H1 (cell line): ENCODE results near the gene PPP2R1A. TPM values are rescaled to one million over a fixed set of nuclear protein-coding genes. Genes with fewer than 3 reads are reported as not detected.

Experiments used
- CTCF ChIA-PET: fragments of 300-600 bp; sonication (Branson Sonifier 250); formaldehyde crosslinking; loops from one replicate; lab custom pipeline; 2021; ENCODE audit not compliant: partially characterized antibody; lab: Charles Lee
- POLR2A ChIA-PET: fragments of 300-600 bp; sonication (Branson Sonifier 250); formaldehyde crosslinking; loops from one replicate; lab custom pipeline; 2021; ENCODE audit warnings: inconsistent platforms; ENCODE audit not compliant: partially characterized antibody; lab: Charles Lee
- DNase-seq, 2 experiments: peaks; one replicate each; pipeline versions ENCODE4 v3.0.0 to v3.0.0-alpha.2; 2010 to 2022; ENCODE audit warnings: low spot score in 2 of 2, low read depth in 1 of 2, mixed read lengths in 1 of 2
- FAIRE-seq: peaks from 2 replicates; lab custom pipeline; 2011; peaks lifted over from hg19 to GRCh38; lab: Jason Lieb, UNC
- H2AFZ ChIP-seq: 2 replicates; pipeline ENCODE4 v1.8.1; 2012; ENCODE audit warnings: low read length, inconsistent platforms
- H2AK5ac ChIP-seq: 2 replicates; pipeline ENCODE4 v1.6.1; 2013; ENCODE audit warnings: low read depth, low read length
- H2BK120ac ChIP-seq: replicated peaks from 2 replicates; pipeline ENCODE3; 2013; ENCODE audit warnings: low read depth, low read length, inconsistent platforms
- H2BK12ac ChIP-seq: 2 replicates; pipeline ENCODE4 v1.6.1; 2013; ENCODE audit warnings: low read depth, low read length
- H2BK15ac ChIP-seq: 2 replicates; pipeline ENCODE4 v1.6.1; 2013; ENCODE audit warnings: low read length
- H2BK20ac ChIP-seq: 2 replicates; pipeline ENCODE4 v1.6.1; 2013; ENCODE audit warnings: low read length
- H2BK5ac ChIP-seq: 2 replicates; pipeline ENCODE4 v1.6.1; 2013; ENCODE audit warnings: low read depth, low read length
- H3K14ac ChIP-seq: 2 replicates; pipeline ENCODE4 v1.6.1; 2013; ENCODE audit warnings: inconsistent platforms; ENCODE audit not compliant: insufficient read length
- H3K18ac ChIP-seq: 2 replicates; pipeline ENCODE4 v1.6.1; 2013; ENCODE audit warnings: low read length; ENCODE audit errors: extremely low read depth
- H3K23ac ChIP-seq: 2 replicates; pipeline ENCODE4 v1.6.1; 2013; ENCODE audit warnings: inconsistent platforms; ENCODE audit not compliant: insufficient read length
- H3K23me2 ChIP-seq: 2 replicates; pipeline ENCODE4 v1.6.1; 2013; ENCODE audit warnings: low read depth, low read length
- H3K27ac ChIP-seq: 2 replicates; pipeline ENCODE4 v1.6.1; 2011; ENCODE audit warnings: low read depth, low read length, inconsistent platforms
- H3K27me3 ChIP-seq, 4 experiments: replicated peaks in 1 of 4; 1 replicate in 1 of 4; 2 replicates in 3 of 4; pipeline versions ENCODE4 v1.6.1 to v1.8.1; 2011 to 2013; ENCODE audit warnings: low read length in 3 of 4, mild to moderate bottlenecking in 3 of 4, inconsistent platforms in 2 of 4, mixed read lengths in 2 of 4, moderate library complexity in 1 of 4; ENCODE audit not compliant: control insufficient read depth in 3 of 4, insufficient read depth in 3 of 4; ENCODE audit errors: extremely low read depth in 1 of 4
- H3K36me3 ChIP-seq, 4 experiments: 2 replicates each; pipeline versions ENCODE4 v1.6.1 to v1.8.1; 2011 to 2013; ENCODE audit warnings: mild to moderate bottlenecking in 4 of 4, low read length in 3 of 4, moderate library complexity in 2 of 4, control low read depth in 1 of 4, inconsistent platforms in 1 of 4; ENCODE audit not compliant: insufficient read depth in 4 of 4, control insufficient read depth in 2 of 4
- H3K4ac ChIP-seq: replicated peaks from 2 replicates; pipeline ENCODE3; 2013; ENCODE audit warnings: low read length, low read depth, mixed read lengths, inconsistent platforms; ENCODE audit not compliant: insufficient read length
- H3K4me1 ChIP-seq, 4 experiments: replicated peaks in 1 of 4; 1 replicate in 1 of 4; 2 replicates in 3 of 4; pipeline versions ENCODE4 v1.6.1 to v1.8.1; 2011 to 2013; ENCODE audit warnings: low read length in 3 of 4, inconsistent platforms in 2 of 4, mixed read lengths in 1 of 4; ENCODE audit not compliant: insufficient read depth in 4 of 4, control insufficient read depth in 3 of 4
- H3K4me2 ChIP-seq, 2 experiments: 2 replicates each; pipeline versions ENCODE4 v1.6.1 to v1.8.1; 2011 to 2013; ENCODE audit warnings: low read depth in 2 of 2, low read length in 2 of 2, control low read depth in 1 of 2, inconsistent platforms in 1 of 2, mild to moderate bottlenecking in 1 of 2; ENCODE audit not compliant: insufficient read depth in 1 of 2
- H3K4me3 ChIP-seq, 4 experiments: fragments of 200-600, 300-600 bp in 1 of 4; sonication (generic), shearing (Covaris generic), sonication (Bioruptor Twin) in 1 of 4; 2 replicates each; pipeline versions ENCODE4 v1.5.1 to v1.8.1; 2011 to 2016; ENCODE audit warnings: low read length in 4 of 4, low read depth in 3 of 4, control low read depth in 2 of 4, inconsistent platforms in 2 of 4, mild to moderate bottlenecking in 2 of 4, mixed read lengths in 1 of 4, moderate library complexity in 1 of 4; ENCODE audit not compliant: insufficient read depth in 2 of 4; ENCODE audit errors: extremely low read depth in 1 of 4
- H3K56ac ChIP-seq: replicated peaks from 2 replicates; pipeline ENCODE3; 2013; ENCODE audit warnings: low read depth, mild to moderate bottlenecking, mixed read lengths, low read length, inconsistent platforms; ENCODE audit not compliant: insufficient read length
- H3K79me1 ChIP-seq: 2 replicates; pipeline ENCODE4 v1.6.1; 2013; ENCODE audit warnings: low read depth, low read length, control low read depth
- H3K79me2 ChIP-seq, 2 experiments: 2 replicates each; pipeline versions ENCODE4 v1.6.1 to v1.8.1; 2012 to 2013; ENCODE audit warnings: low read length in 2 of 2, mild to moderate bottlenecking in 2 of 2, inconsistent platforms in 1 of 2; ENCODE audit not compliant: insufficient read depth in 2 of 2, control insufficient read depth in 1 of 2
- H3K9ac ChIP-seq, 4 experiments: replicated peaks in 1 of 4; 1 replicate in 1 of 4; 2 replicates in 3 of 4; pipeline versions ENCODE4 v1.6.1 to v1.8.1; 2011 to 2013; ENCODE audit warnings: low read depth in 3 of 4, low read length in 3 of 4, control low read depth in 2 of 4, mild to moderate bottlenecking in 2 of 4, moderate library complexity in 2 of 4, inconsistent platforms in 1 of 4; ENCODE audit errors: extremely low read depth in 1 of 4
- H3K9me3 ChIP-seq, 2 experiments: 2 replicates each; pipeline versions ENCODE4 v1.6.1 to v1.8.1; 2012 to 2013; ENCODE audit warnings: mild to moderate bottlenecking in 2 of 2, moderate library complexity in 2 of 2, control low read depth in 1 of 2, inconsistent platforms in 1 of 2, low read depth in 1 of 2, low read length in 1 of 2, mixed read lengths in 1 of 2; ENCODE audit not compliant: insufficient read depth in 2 of 2
- H4K20me1 ChIP-seq, 2 experiments: replicated peaks in 1 of 2; 2 replicates each; pipeline versions ENCODE3 to v1.8.1; 2011 to 2013; ENCODE audit warnings: inconsistent platforms in 2 of 2, low read length in 2 of 2, mild to moderate bottlenecking in 1 of 2; ENCODE audit not compliant: insufficient read depth in 2 of 2, control insufficient read depth in 1 of 2
- H4K5ac ChIP-seq: 2 replicates; pipeline ENCODE4 v1.6.1; 2013; ENCODE audit warnings: low read length, low read depth, mixed read lengths, inconsistent platforms; ENCODE audit not compliant: insufficient read length
- H4K8ac ChIP-seq: 2 replicates; pipeline ENCODE4 v1.8.0; 2013; ENCODE audit warnings: mild to moderate bottlenecking, moderate library complexity, low read length, inconsistent platforms; ENCODE audit not compliant: insufficient read depth; ENCODE audit errors: extremely low read depth
- H4K91ac ChIP-seq: replicated peaks from 2 replicates; pipeline ENCODE3; 2013; ENCODE audit warnings: low read length, mixed read lengths, inconsistent platforms; ENCODE audit not compliant: insufficient read length
- BCL11A ChIP-seq, 2 experiments: IDR thresholded peaks; one replicate each; pipeline ENCODE4 v1.6.1; 2011; ENCODE audit warnings: low read depth in 2 of 2, low read length in 2 of 2, mild to moderate bottlenecking in 2 of 2
- EGR1 ChIP-seq: IDR thresholded peaks from 2 replicates; pipeline ENCODE4 v1.6.1; 2011; ENCODE audit warnings: low read depth, low read length, borderline replicate concordance
- HDAC6 ChIP-seq: IDR thresholded peaks from one replicate; pipeline ENCODE4 v1.7.1; 2012; ENCODE audit warnings: low read depth, mild to moderate bottlenecking, inconsistent platforms, low read length, moderate library complexity
- JUND ChIP-seq: IDR thresholded peaks from 2 replicates; pipeline ENCODE4 v1.6.1; 2011; ENCODE audit warnings: mild to moderate bottlenecking, improper control_type of control experiment, low read length
- NRF1 ChIP-seq: IDR thresholded peaks from 2 replicates; pipeline ENCODE4 v1.6.1; 2011; ENCODE audit warnings: mild to moderate bottlenecking, low read depth, low read length, improper control_type of control experiment
- SIN3A ChIP-seq, 2 experiments: IDR thresholded peaks in 1 of 2; conservative IDR thresholded peaks in 1 of 2; 2 replicates each; pipeline ENCODE4 v1.6.1; 2011 to 2012; ENCODE audit warnings: low read length in 2 of 2, improper control_type of control experiment in 1 of 2, low read depth in 1 of 2, mild to moderate bottlenecking in 1 of 2
- SP4 ChIP-seq: IDR thresholded peaks from 2 replicates; pipeline ENCODE4 v1.6.1; 2012; ENCODE audit warnings: low read length, inconsistent platforms
- SRF ChIP-seq: IDR thresholded peaks from 2 replicates; pipeline ENCODE4 v1.6.1; 2011; ENCODE audit warnings: mild to moderate bottlenecking, low read depth, low read length, moderate library complexity
- TAF7 ChIP-seq: optimal IDR thresholded peaks from 2 replicates; pipeline ENCODE3; 2011; ENCODE audit warnings: low read depth, mild to moderate bottlenecking, inconsistent platforms, low read length, moderate library complexity, borderline replicate concordance
- polyA plus RNA-seq, 7 experiments: library from polyadenylated mRNA; depleted of rRNA in 3 of 7; stranded (reverse) in 5 of 7; unstranded in 2 of 7; fragments of >200 nt in 5 of 7; fragments of 200-250 nt in 2 of 7; gene quantifications; 1 replicate in 5 of 7; 2 replicates in 1 of 7; 4 replicates in 1 of 7; pipeline versions ENCODE4 v1.2.1 to v1.2.3, GENCODE V29; 2011 to 2013; ENCODE audit warnings: missing spikeins in 2 of 7, mixed read lengths in 2 of 7
- total RNA-seq: library from RNA; stranded (reverse); fragmentation: NEBNext Ultra II Directional; extraction: Animal tissue kit (Norgen Biotek cat#: 25700); gene quantifications from 2 replicates; pipeline ENCODE4 v1.2.1, GENCODE V29; 2021
- TF ChIP-seq, protein P1 (sequence below): IDR thresholded peaks from 2 replicates; pipeline ENCODE4 v1.6.1; 2012; ENCODE audit warnings: low read length, inconsistent platforms

The PPP2R1A gene
- total and polyA plus RNA-seq, 2 of the 8 experiments (the other 6 are each of a cell fraction or from before 2014, with no cell fraction given) = 380 to 382 TPM

GRCh38 chr19:52148256-52148655, 41.6 kb upstream of the PPP2R1A start:
- H2BK5ac ChIP-seq = no peak overlapping the region
- H3K4me1 ChIP-seq = no peaks in the 10 kb centered on the region
- no peak overlapping the region for H2BK20ac ChIP-seq
- POLR2A ChIA-PET = interaction anchor here (0.7 kb wide), 1 partner anchor 10 kb away, joined by 4 read pairs; no protein-coding TSS in a partner anchor
- no peak overlapping the region for H4K5ac ChIP-seq
- no peak overlapping the region for H3K14ac ChIP-seq
- FAIRE-seq (no peak), DNase-seq (no peak)
- H3K4me2 ChIP-seq = no peak overlapping the region
- H4K91ac ChIP-seq = no peak overlapping the region
- no peak overlapping the region for H3K23ac ChIP-seq
- H3K56ac ChIP-seq = no peak overlapping the region
- H2AK5ac ChIP-seq = no peak overlapping the region
- no peaks in the 10 kb centered on the region for H3K23me2 ChIP-seq
- no peak overlapping the region for H3K27ac ChIP-seq
- CTCF ChIA-PET = no interaction called here
- H3K18ac ChIP-seq = no peak overlapping the region
- H3K79me2 ChIP-seq = no peaks in the 10 kb centered on the region
- H3K9ac ChIP-seq = no peak overlapping the region
- H3K9me3 ChIP-seq = peaks cover 37 to 47% of the 10 kb centered on the region in 2 experiments
- TF ChIP-seq SRF (no peak), BCL11A (IDR thresholded peaks at IDR 0.05; ENCODE audit: low read depth in 2 of 2, low read length in 2 of 2) (no peak), NRF1 (no peak), SIN3A (conservative IDR thresholded peaks at IDR 0.05 in 1 of 2, IDR thresholded peaks at IDR 0.05 in 1 of 2; ENCODE audit: low read depth in 1 of 2, low read length in 2 of 2) (no peak), EGR1 (no peak), JUND (no peak), SP4 (no peak), HDAC6 (no peak), TAF7 (no peak)
- TF ChIP-seq, protein P1, sequence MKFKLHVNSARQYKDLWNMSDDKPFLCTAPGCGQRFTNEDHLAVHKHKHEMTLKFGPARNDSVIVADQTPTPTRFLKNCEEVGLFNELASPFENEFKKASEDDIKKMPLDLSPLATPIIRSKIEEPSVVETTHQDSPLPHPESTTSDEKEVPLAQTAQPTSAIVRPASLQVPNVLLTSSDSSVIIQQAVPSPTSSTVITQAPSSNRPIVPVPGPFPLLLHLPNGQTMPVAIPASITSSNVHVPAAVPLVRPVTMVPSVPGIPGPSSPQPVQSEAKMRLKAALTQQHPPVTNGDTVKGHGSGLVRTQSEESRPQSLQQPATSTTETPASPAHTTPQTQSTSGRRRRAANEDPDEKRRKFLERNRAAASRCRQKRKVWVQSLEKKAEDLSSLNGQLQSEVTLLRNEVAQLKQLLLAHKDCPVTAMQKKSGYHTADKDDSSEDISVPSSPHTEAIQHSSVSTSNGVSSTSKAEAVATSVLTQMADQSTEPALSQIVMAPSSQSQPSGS = no peak
- H3K4ac ChIP-seq = no peak overlapping the region
- no peak overlapping the region for H2AFZ ChIP-seq
- H4K20me1 ChIP-seq = no peaks in the 10 kb centered on the region
- no peak overlapping the region for H2BK12ac ChIP-seq
- H2BK120ac ChIP-seq = no peak overlapping the region
- H4K8ac ChIP-seq = no peak overlapping the region
- no peaks in the 10 kb centered on the region for H3K27me3 ChIP-seq
- H2BK15ac ChIP-seq = no peak overlapping the region
- H3K36me3 ChIP-seq = peaks cover 0 to 17% (median 0%) of the 10 kb centered on the region in 4 experiments; a peak in 2 of 8 replicates
- no peak overlapping the region for H3K4me3 ChIP-seq
- H3K79me1 ChIP-seq = no peaks in the 10 kb centered on the region
